MM.1S (cell line): ENCODE measurements around the gene EFTUD2.

ENCODE experiments used
- EZH2 ChIP-seq: fragments of 300-600 bp; sonication (generic); optimal IDR thresholded peaks from 2 replicates; pipeline ENCODE3; 2017; ENCODE audit warnings: low read depth, mild to moderate bottlenecking, antibody characterized with exemption, low read length, mixed read lengths
- EZH2phosphoT487 ChIP-seq: fragments of 300-600 bp; sonication (generic); IDR thresholded peaks from 2 replicates; pipeline ENCODE4 v1.6.1; 2018; ENCODE audit warnings: antibody characterized with exemption, low read length
- TF ChIP-seq, protein P1 (sequence below): fragments of 300-600 bp; sonication (generic); IDR thresholded peaks from 2 replicates; pipeline ENCODE4 v1.5.1; 2016; ENCODE audit warnings: antibody characterized with exemption, low read length, mixed read lengths

- TF ChIP-seq, protein P1, sequence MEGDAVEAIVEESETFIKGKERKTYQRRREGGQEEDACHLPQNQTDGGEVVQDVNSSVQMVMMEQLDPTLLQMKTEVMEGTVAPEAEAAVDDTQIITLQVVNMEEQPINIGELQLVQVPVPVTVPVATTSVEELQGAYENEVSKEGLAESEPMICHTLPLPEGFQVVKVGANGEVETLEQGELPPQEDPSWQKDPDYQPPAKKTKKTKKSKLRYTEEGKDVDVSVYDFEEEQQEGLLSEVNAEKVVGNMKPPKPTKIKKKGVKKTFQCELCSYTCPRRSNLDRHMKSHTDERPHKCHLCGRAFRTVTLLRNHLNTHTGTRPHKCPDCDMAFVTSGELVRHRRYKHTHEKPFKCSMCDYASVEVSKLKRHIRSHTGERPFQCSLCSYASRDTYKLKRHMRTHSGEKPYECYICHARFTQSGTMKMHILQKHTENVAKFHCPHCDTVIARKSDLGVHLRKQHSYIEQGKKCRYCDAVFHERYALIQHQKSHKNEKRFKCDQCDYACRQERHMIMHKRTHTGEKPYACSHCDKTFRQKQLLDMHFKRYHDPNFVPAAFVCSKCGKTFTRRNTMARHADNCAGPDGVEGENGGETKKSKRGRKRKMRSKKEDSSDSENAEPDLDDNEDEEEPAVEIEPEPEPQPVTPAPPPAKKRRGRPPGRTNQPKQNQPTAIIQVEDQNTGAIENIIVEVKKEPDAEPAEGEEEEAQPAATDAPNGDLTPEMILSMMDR = no peak
- TF ChIP-seq EZH2 = no peak
- TF ChIP-seq EZH2phosphoT487 = no peak
These were observed 16.1 kb upstream of the EFTUD2 start, which contains the start of gene GFAP for GRCh38 chr17:44915321-44915726.
